GM04503 (cell line): Measurements from ENCODE around the gene SDK1.

Source experiments
- DNase-seq: peaks from one replicate; pipeline ENCODE4 v3.0.0-alpha.2; 2012; ENCODE audit warnings: low read depth

The SDK1 gene

GRCh38 chr7:4134204-4134603, 833.2 kb downstream of the SDK1 start:
- DNase-seq: no peak

- DNase-seq: no peak
Observed at GRCh38 chr7:4134631-4135030, 833.6 kb downstream of the SDK1 start.

- no peak for DNase-seq
Observed at GRCh38 chr7:4135301-4135700, 834.2 kb downstream of the SDK1 start.

GRCh38 chr7:4136036-4136435, 835.0 kb downstream of the SDK1 start:
- DNase-seq: no peak

- no peak for DNase-seq
Observed at GRCh38 chr7:4136501-4137110, 835.6 kb downstream of the SDK1 start.

GRCh38 chr7:4137552-4137951, 836.5 kb downstream of the SDK1 start:
- DNase-seq: no peak

- DNase-seq: no peak
Observed at GRCh38 chr7:4138866-4139265, 837.8 kb downstream of the SDK1 start.

GRCh38 chr7:4139656-4140625, 838.9 kb downstream of the SDK1 start:
- no peak for DNase-seq

GRCh38 chr7:4140933-4141332, 839.9 kb downstream of the SDK1 start:
- DNase-seq: no peak

- no peak for DNase-seq
Observed at GRCh38 chr7:4143006-4143405, 842.0 kb downstream of the SDK1 start.

GRCh38 chr7:4143511-4144171, 842.6 kb downstream of the SDK1 start:
- no peak for DNase-seq

- DNase-seq: no peak
Observed at GRCh38 chr7:4144172-4144701, 843.2 kb downstream of the SDK1 start.

GRCh38 chr7:4144811-4145510, 843.9 kb downstream of the SDK1 start:
- no peak for DNase-seq

GRCh38 chr7:4145576-4145975, 844.5 kb downstream of the SDK1 start:
- no peak for DNase-seq

GRCh38 chr7:4147926-4148620, 847.0 kb downstream of the SDK1 start:
- DNase-seq: no peak

GRCh38 chr7:4149236-4149635, 848.2 kb downstream of the SDK1 start:
- no peak for DNase-seq

GRCh38 chr7:4149645-4150044, 848.6 kb downstream of the SDK1 start:
- no peak for DNase-seq

GRCh38 chr7:4150731-4151130, 849.7 kb downstream of the SDK1 start:
- DNase-seq: no peak

GRCh38 chr7:4151524-4151923, 850.5 kb downstream of the SDK1 start:
- no peak for DNase-seq

- DNase-seq: no peak
Observed at GRCh38 chr7:4151926-4152549, 851.0 kb downstream of the SDK1 start.
